HG02798 (cell line): ENCODE measurements around the gene DNASE1L2.
"Not testable (repeated sequence)": the region's sequence is repeated elsewhere in the genome, so short reads cannot be mapped to it uniquely, and the experiment has no call there.

Experiments
- ATAC-seq: cut with Tn5 transposase; IDR thresholded peaks from one replicate; pipeline ENCODE4 v1.9.1; 2021; ENCODE audit warnings: mild to moderate bottlenecking; ENCODE audit not compliant: unreplicated experiment, poor library complexity

Gene DNASE1L2

GRCh38 chr16:2203119-2203688 is 33.0 kb upstream of the DNASE1L2 start:
- not testable (repeated sequence) for ATAC-seq

GRCh38 chr16:2204416-2205103 is 31.7 kb upstream of the DNASE1L2 start:
- ATAC-seq: no peak

GRCh38 chr16:2205104-2205966 is 30.9 kb upstream of the DNASE1L2 start, which contains the start of gene MLST8:
TSS of gene MLST8 (plus strand) at chr16:2205454. CDS start at chr16:2206086, 632 bp downstream.
- ATAC-seq: peak; percentile 84

GRCh38 chr16:2205967-2206313 is 30.3 kb upstream of the DNASE1L2 start:
- ATAC-seq: peak; percentile 8

- no peak for ATAC-seq
Observed at GRCh38 chr16:2206420-2206779, 29.8 kb upstream of the DNASE1L2 start.

- no peak for ATAC-seq
Observed at GRCh38 chr16:2206780-2207433, 29.3 kb upstream of the DNASE1L2 start.

DNA sequence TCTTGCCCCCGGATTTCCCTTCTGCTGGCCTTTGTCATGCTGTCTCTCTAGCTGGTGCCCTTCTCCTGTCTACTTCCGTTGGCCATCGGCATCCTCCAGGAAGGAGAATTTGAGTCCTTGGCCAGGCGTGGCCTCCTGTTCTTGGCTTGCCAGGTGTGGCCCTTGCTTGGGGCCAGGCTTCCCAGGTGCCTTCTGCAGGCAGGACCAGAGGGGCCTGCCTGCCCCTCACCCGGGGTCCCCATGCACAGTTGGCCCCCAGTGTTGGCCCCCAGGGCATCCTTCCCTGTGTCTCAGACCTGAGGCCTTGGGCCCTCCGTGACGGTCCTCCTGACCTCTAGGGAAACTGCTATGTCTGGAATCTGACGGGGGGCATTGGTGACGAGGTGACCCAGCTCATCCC is 28.4 kb upstream of the DNASE1L2 start:
- no peak for ATAC-seq

GRCh38 chr16:2208308-2208707 is 27.9 kb upstream of the DNASE1L2 start:
- no peak for ATAC-seq

GRCh38 chr16:2208772-2209171 is 27.5 kb upstream of the DNASE1L2 start:
- ATAC-seq: no peak

DNA sequence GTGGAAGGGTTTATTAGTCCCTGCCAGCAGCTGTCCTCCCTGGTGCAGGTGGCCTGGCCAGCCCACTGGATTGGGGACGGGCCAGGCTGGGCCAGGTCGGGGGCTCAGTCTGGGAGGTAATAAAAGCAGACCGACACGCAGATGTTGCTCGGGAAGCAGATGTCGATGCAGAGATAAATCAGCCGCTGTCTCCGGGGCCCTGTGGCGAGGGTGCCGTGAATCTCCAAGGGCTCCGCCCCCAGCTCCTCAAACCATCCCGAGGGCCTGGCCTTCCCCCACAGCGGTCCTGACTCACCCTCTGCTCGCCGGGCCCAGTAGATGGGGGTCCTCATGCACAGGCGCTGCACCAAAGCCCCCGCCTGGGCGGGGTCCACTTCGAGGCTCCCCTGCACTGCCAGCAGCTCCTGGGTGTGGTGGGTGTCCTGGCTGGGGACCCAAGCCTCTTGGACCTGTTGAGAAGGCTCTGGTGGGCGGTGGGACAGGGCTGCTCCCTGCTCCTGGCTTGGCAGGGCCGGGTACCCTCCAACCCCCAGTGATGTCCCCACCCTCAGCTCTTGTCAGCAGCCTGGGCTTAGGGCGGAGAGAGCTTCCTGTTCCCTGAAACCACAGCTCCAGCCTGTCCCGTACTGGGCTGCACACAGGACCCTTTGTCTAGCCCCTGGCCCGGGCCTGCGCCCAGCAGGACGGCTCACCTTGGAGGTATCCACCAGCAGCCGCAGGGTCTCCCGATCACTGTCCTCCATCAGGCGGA is 26.8 kb upstream of the DNASE1L2 start:
- ATAC-seq: no peak

DNA sequence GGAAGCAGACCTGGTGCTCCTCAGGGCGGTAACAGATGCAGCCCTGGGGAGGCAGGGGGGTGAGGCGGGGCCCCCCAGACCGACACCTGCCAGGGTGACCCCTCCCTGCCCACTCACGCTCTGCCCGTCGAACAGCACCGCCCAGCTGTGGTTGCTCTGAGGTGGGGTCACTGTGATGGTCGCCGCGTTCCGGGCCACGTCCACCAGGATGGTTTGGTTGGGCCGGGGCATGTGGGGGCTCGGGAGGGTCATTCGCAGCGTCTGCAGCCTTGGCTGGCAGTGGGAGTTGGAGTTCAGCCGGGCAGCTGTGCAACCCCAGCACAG is 26.3 kb upstream of the DNASE1L2 start:
- ATAC-seq: no peak

GRCh38 chr16:2210386-2211365 is 25.6 kb upstream of the DNASE1L2 start, which contains the start of gene BRICD5:
TSS of gene BRICD5 (minus strand) at chr16:2210863. CDS start at chr16:2210833, 30 bp downstream.
- ATAC-seq: no peak

- no peak for ATAC-seq
Observed at GRCh38 chr16:2211923-2212347, 24.3 kb upstream of the DNASE1L2 start.

DNA sequence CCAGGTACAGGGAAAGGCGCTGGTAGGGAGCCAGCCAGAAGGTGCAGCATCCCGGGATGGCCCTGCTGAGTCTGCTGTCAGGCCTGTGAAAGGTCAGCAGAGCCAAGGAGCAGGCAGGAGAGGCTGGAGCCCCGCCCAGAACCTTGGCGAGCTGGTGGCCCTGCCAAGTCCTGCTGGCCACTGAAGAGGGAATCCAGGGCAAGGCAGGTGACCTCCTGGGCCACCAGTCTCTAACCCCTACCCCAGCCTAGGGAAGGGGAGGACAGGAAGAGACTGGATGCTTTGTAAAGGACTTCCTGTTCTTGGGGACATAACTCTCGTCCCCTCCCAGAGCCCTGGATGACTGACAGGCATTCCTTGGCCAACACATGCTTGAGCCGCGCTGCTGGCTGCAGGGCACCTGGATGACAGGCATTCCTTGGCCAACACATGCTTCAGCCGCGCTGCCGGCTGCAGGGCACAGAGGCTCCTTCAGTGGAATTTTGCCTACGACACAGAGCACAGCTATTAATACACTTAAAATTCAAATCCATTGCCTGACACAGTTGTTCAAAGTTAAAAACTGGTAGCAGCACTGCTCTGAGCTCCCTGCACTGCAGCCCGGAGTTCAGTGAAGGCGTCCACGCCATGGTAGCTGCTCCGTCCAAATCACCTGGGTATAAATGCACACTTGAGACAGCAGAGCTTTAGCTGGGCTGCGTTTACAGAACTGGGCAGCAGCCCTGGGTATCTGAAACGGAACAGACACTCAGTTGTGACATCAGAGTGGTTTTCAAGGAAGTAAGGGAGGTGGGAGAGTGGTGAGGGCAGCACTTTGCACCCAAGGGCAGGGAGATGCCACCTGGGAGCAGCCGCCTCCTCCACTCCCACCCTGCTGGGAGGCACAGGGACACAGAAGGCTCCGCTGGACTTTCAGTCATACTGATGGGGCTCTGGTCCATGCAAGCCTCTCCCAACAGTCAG is 23.6 kb upstream of the DNASE1L2 start:
- no peak for ATAC-seq

GRCh38 chr16:2213817-2214718 is 22.2 kb upstream of the DNASE1L2 start:
- peak; percentile 3 for ATAC-seq

- ATAC-seq: peak; percentile 92
Observed at GRCh38 chr16:2214719-2214968, 21.6 kb upstream of the DNASE1L2 start, which contains the start of gene PGP. TSS of gene PGP (minus strand) at chr16:2214840. CDS start at chr16:2214777, 63 bp downstream.

DNA sequence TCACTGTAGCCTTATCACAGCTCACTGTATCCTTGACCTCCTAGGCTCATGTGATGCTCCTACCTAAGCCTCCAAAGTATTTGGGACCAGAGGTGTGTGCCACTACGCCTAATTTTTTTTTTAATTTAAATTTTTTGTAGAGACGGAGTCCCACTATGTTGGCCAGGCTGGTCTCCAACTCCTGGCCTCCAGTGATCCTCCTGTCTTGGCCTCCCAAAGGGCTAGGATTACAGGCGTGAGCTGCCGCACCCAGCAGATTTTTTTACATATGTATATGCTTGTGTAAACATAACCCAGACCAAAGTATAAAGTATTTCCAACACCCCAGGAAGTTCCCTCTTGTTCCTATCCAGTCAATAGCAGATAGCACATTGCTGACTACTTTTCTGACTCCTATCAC is 19.9 kb upstream of the DNASE1L2 start:
- ATAC-seq: no peak
